Measurements from ENCODE around the gene HACD4.

HACD4 gene

GRCh38 chr9:21031091-21031807, at the start of gene HACD4:
Gene HACD4 (minus strand): TSS chr9:21031640. CDS start chr9:21031590, 50 bp downstream.
- DNase-seq = no peak

GRCh38 chr9:21080793-21081192, 49.4 kb upstream of the HACD4 start:
- no peak for DNase-seq

GRCh38 chr9:21078702-21079101, 47.3 kb upstream of the HACD4 start:
- DNase-seq = no peak

- no peak for DNase-seq
Measured at GRCh38 chr9:21077781-21078180, 46.3 kb upstream of the HACD4 start, which contains the start of gene IFNB1. Gene IFNB1 (minus strand): TSS chr9:21077942. CDS start chr9:21077869, 73 bp downstream.

GRCh38 chr9:21075484-21075883, 44.0 kb upstream of the HACD4 start:
- DNase-seq = no peak

- DNase-seq = no peak
Measured at GRCh38 chr9:21070906-21071305, 39.5 kb upstream of the HACD4 start.

GRCh38 chr9:21070171-21070571, 38.7 kb upstream of the HACD4 start:
- DNase-seq = no peak

GRCh38 chr9:21060919-21061561, 29.6 kb upstream of the HACD4 start:
- no peak for DNase-seq

GRCh38 chr9:21056931-21057330, 25.5 kb upstream of the HACD4 start:
- DNase-seq = peak; percentile 45 to 65

GRCh38 chr9:21053851-21054250, 22.4 kb upstream of the HACD4 start:
- no peak for DNase-seq

GRCh38 chr9:21047281-21047691, 15.8 kb upstream of the HACD4 start:
- no peak for DNase-seq

GRCh38 chr9:21043841-21044240, 12.4 kb upstream of the HACD4 start:
- no peak for DNase-seq

- no peak for DNase-seq
Measured at GRCh38 chr9:21042466-21042865, 11.0 kb upstream of the HACD4 start.

GRCh38 chr9:21039302-21039701, 7.9 kb upstream of the HACD4 start:
- DNase-seq = no peak

GRCh38 chr9:21037278-21037677, 5.8 kb upstream of the HACD4 start:
- DNase-seq = no peak

- DNase-seq = no peak
Measured at GRCh38 chr9:21031808-21032183, 356 bp upstream of the HACD4 start.

- no peak for DNase-seq
Measured at GRCh38 chr9:21030389-21031035, 928 bp downstream of the HACD4 start.

- no peak for DNase-seq
Measured at GRCh38 chr9:21029661-21030060, 1.8 kb downstream of the HACD4 start.

GRCh38 chr9:21028466-21028865, 3.0 kb downstream of the HACD4 start:
- no peak for DNase-seq

- DNase-seq = no peak
Measured at GRCh38 chr9:21027295-21027694, 4.1 kb downstream of the HACD4 start.

GRCh38 chr9:21023861-21024260, 7.6 kb downstream of the HACD4 start:
- no peak for DNase-seq

- DNase-seq = no peak
Measured at GRCh38 chr9:21018177-21018576, 13.3 kb downstream of the HACD4 start.

GRCh38 chr9:21016701-21017491, 14.5 kb downstream of the HACD4 start:
- no peak for DNase-seq

Data from NCI-H1930 (cell line).